GM13976 (cell line): Measurements from ENCODE around the gene PICK1.
"Not testable (repeated sequence)": the region's sequence is repeated elsewhere in the genome, so short reads cannot be mapped to it uniquely, and the experiment has no call there.

ENCODE experiments used
- DNase-seq: peaks from one replicate; pipeline ENCODE4 v3.0.0; 2012; ENCODE audit warnings: low spot score
- in situ Hi-C: fragments of 300-500 bp; cut with MboI; formaldehyde crosslinking; loops from one replicate; pipeline ENCODE4 v1.12.0; 2022; ENCODE audit warnings: low sequenced_read_pairs, mixed read lengths, inconsistent platforms; ENCODE audit not compliant: unreplicated experiment
- TF ChIP-seq, protein P1 (sequence below): IDR thresholded peaks from 2 replicates; pipeline ENCODE4 v1.5.1; 2012; ENCODE audit warnings: borderline replicate concordance, mild to moderate bottlenecking; ENCODE audit not compliant: insufficient read depth; ENCODE audit errors: extremely low read depth, missing control alignments, control extremely low read depth

PICK1 gene

GRCh38 chr22:38034884-38035529 lies 22.2 kb upstream of the PICK1 start:
- in situ Hi-C loops, result no loop called here
- TF ChIP-seq, protein P1, sequence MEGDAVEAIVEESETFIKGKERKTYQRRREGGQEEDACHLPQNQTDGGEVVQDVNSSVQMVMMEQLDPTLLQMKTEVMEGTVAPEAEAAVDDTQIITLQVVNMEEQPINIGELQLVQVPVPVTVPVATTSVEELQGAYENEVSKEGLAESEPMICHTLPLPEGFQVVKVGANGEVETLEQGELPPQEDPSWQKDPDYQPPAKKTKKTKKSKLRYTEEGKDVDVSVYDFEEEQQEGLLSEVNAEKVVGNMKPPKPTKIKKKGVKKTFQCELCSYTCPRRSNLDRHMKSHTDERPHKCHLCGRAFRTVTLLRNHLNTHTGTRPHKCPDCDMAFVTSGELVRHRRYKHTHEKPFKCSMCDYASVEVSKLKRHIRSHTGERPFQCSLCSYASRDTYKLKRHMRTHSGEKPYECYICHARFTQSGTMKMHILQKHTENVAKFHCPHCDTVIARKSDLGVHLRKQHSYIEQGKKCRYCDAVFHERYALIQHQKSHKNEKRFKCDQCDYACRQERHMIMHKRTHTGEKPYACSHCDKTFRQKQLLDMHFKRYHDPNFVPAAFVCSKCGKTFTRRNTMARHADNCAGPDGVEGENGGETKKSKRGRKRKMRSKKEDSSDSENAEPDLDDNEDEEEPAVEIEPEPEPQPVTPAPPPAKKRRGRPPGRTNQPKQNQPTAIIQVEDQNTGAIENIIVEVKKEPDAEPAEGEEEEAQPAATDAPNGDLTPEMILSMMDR, result no peak
- DNase-seq, result no peak

GRCh38 chr22:38035530-38035885 lies 21.7 kb upstream of the PICK1 start:
- DNase-seq, result no peak
- in situ Hi-C loops, result no loop called here
- TF ChIP-seq, protein P1, result no peak

DNA sequence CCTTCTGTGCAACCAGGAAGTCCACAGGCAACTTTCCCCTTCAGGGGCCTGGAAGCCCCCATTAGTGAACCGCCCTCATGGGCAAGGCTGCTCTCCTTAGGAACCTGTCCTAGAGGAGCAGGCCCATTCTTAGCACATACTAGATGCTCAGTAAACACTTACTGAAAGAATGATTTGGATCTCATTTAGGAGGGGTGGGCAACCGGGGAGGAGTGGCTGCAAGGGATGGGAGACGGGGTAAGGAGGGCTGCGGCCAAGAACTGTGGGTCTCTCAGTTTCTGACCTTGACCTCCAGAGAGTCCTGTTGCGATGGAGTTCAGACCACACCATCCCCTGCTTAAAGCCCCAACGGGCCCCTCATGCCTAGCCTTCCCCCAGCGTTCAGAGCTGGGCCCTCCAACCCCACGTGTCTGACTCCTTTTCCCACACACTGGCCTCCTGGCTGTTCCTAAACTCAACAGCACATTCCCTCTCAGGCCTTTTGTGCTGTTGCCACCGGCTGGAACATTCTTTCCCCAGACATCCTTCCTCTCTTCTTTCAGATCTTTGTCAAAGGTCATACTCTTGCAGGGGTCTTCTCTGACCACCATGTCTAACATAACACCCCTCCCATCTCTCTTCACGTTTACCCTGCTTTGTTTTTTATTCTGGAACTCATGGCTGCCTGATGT lies 20.7 kb upstream of the PICK1 start:
- in situ Hi-C loops, result no loop called here
- TF ChIP-seq, protein P1, result no peak
- DNase-seq, result no peak

- in situ Hi-C loops, DNase-seq: not testable (repeated sequence)
Measured at GRCh38 chr22:38037367-38038150, 19.6 kb upstream of the PICK1 start.

GRCh38 chr22:38038426-38038825 lies 18.8 kb upstream of the PICK1 start:
- DNase-seq, result no peak
- TF ChIP-seq, protein P1, result no peak
- in situ Hi-C loops, result no loop called here

- no peak for DNase-seq
- TF ChIP-seq, protein P1, result no peak
- in situ Hi-C loops, result no loop called here
Measured at GRCh38 chr22:38038890-38039812, 18.1 kb upstream of the PICK1 start.
